NCI-H524 (cell line): ENCODE results near the gene PI4K2B.
"Not testable (repeated sequence)": the region's sequence is repeated elsewhere in the genome, so short reads cannot be mapped to it uniquely, and the experiment has no call there.

ENCODE experiments used
- DNase-seq, 2 experiments: peaks; one replicate each; lab custom pipeline; 2025; lab: John Stamatoyannopoulos, UW

PI4K2B gene

DNA sequence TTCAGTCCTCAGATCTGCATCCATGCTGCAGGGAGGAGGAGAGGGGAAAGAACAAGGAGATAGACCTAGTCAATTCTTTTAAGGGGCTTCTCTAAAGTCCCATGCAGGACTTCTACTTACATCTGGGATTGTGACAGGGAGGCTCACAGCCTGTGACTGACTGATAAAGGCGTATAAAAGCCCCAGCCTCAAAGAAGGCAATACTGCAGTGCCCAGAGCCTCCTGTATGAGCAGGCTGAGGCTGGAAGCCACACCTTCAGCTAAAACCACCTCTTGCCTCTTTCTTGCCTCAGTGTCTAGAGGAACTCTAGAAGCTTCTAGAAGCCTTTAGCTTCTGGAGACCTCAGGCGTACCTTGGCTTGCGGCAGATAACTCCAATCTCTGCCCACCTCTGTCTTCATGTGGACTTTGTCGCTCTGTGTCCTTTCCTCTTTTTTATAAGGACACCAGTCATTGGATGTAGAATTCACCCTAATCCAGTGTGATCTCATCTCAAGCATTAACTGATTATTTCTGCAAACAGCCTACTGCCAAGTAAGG is 72.8 kb downstream of the PI4K2B start:
- no peak for DNase-seq

DNA sequence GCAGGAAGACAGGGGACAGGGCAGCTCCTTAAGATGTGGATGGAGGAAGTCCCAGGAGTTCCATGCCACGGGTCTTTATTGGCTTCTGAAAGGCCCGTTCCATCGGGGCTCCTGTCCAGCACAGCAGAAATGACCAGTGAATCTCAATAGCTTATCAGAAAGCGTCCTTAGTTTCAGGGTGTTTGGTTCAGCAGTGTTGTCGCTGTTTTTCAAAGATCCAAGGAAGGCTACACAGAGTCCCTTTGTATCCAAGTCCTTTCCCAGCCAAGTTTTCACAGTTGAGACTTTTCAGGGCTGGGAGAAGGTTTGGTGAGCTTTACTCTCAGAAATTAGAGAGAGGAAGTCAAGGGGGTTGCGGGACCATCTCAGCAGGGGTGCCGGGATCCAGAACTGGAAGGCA is 73.8 kb downstream of the PI4K2B start:
- DNase-seq, result no peak

DNA sequence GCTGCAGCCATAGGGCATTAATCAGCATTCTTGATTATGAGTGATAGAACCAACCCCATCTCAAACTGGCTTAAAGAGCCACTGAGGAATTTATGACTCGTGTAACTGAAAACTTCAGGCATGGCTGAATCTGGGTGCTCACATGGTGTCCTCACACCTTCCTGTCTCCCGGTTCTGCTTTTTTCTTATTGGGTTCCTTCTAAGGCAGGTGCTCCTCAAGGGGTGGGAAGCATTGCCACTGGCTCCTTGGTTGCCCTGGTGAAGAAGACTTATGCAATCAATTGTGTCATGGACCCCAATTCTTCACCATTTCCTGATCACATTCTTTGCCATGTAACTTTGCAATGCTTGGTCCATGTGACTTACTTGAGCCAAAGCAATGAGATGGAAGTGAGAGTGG is 74.5 kb downstream of the PI4K2B start:
- DNase-seq, result no peak

DNA sequence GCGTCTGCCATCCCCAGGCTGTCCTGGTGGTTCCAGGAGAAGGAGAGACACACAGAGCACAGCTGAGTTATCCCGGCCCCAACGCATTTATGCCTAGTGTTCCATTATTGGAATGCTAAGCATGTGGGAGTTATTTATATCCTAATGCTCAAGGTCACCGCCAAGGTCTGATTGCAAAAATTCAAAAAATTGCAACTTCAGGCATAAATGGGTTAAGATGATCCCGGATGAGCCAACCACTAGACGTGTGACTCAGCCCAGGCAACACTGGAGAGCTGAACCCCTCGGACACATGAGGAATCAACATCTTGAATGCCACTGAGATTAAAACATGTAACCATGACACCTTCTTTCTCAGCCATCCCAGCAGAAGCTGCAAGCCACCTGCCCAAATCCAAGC is 74.9 kb downstream of the PI4K2B start:
- DNase-seq, result no peak

DNA sequence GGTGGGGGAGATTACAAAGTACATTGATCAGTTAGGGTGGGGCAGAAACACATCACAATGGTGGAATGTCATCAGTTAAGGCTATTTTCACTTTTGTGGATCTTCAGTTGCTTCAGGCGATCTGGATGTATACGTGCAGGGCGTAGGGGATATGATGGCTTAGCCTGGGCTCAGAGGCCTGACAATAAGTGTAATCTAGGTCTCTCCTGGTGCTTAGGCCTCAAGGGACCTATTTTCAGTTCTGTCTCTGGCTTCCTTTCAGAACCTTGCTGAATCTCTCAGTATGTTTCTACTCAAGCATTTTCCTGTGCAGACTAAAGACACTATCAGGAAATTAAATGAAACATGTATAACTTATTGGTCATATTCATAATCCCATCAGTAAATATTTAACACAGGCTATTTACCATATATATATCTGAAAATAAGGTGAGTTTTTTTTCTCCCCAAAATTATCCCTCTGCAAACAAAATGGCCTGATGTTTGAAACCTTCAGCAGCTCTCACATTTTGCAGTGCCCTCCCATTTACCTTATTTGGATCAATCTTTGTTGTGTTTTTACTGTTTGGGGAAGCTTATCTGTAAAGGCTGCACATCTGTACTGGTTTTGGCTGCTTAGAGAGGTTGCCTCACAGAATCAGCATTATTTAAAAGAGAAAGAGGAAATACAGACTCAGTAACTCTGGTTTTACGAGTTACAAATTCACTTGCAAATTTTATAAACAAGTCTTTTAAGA is 76.4 kb downstream of the PI4K2B start:
- DNase-seq, result no peak

DNA sequence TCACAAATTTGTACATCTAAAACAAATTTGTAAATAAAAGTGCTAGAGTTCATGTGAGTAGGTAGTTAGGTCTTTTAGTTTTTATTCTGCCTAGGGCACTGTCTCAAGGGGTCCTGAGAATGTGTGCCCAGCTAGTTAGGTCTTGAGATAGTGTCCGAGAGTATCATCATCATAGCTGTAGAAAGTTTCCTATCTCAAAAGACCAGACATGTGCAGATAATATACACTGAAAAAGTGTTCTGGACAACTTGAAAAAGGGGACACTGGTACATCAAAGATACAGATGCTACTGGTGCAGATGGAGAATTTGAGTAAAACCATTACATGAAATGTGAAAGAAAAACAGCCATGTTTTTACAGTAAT is 77.0 kb downstream of the PI4K2B start:
- no peak for DNase-seq

DNA sequence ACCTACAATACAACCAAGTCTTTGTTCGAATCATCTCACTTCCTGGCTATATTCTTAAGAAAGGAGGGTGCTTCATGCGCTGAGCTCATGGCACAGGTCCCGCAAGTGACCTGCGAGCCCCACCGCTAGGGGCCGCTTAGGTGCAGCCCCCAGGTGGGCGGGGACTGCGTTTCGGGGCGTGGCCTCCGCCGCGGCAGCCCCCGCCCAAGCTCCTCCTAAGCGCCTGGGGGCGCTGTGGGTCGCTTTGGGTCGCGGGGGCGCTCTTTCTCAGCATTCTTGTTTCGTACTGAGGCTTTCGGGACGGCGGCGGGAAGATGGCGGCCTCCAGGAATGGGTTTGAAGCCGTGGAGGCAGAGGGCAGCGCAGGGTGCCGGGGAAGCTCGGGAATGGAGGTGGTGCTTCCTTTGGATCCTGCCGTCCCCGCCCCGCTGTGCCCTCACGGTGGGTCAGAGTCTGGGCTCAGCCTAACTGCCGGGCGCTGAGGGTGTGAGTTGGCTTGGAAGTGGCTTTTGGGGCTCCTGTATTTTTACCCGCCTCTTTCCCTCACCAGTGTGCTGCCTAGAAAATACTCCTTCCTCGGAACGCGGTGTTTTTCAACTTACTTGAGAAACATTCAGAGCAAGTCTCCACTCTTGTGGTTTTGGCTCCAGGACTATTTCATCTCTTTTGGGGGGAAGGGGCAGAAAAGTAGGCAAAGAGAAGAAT is 78.8 kb downstream of the PI4K2B start, which contains the start of gene ZCCHC4:
Gene ZCCHC4 (plus strand): TSS at position 279 of the 705 bp plus-strand sequence. CDS start 36 bp downstream, at position 315.
- DNase-seq, result peak; percentile 44 to 84

DNA sequence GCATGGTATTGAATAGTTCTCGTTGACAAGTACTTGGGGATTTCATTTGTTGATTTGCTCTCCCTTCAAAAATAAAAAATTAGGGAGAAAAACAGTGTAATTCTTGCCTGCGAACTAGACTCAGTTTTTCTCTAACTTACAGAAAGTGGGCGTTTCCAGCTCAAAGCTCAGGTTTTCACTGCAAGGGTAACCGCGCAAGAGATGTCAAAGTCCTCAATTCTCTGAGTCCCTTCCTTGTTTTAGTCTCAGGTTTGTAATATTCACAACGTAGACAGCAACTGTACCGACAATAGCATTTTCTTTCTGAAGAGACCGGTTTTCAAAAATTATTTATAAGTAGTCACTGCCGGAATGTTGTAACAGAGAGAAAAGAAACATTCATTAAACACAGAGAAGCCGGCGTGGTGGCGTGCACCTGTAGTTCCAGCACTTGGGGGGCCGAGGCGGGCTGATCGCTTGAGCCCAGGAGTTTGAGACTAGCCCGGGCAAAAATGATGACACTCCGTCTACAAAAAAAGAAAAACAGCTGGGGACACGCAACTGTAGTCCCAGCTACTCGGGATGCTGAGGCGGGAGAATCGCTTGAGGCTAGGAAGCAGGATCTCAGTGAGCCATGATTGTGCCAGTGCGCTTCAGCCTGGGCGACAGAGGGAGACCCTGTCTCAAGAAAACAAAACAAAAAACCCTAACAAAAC is 79.5 kb downstream of the PI4K2B start:
- no peak for DNase-seq

DNA sequence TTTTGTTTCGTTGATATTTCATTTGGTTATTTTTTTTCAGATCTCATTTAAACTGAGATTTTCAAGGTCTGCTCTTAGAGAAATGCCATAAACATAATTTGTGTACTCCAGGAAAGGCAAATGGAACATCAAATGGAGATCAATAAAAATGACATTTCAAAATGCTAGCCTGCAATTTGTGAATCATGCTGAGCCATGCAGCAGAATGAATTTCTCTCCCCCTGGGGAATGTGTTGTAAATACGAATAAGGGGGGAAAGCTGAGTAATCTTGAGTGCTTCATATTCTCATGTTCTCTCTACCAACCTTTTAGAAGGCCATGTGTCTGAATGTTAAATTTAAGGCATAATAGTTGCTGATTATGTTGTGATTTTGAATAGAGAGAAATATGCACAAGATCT is 86.5 kb downstream of the PI4K2B start:
- no peak for DNase-seq

DNA sequence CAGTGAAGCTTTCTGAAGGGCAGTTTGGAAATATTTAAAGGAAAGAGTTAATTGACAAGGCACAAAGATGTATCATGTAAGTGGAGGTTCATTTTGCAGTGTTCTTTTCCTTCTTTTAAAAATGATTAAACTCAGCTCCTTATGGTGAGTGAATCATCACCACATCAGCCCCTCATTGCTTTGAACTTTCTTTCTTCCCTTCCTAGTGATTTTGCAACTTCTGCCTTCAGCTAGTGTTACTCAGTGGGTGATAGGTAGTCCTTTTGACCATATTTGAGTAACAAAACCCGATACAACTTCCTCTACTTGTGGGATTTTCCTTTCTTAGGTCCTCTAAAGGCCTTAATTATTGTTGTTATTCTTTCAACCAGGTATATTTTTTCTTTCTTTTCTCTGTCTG is 86.9 kb downstream of the PI4K2B start:
- no peak for DNase-seq

DNA sequence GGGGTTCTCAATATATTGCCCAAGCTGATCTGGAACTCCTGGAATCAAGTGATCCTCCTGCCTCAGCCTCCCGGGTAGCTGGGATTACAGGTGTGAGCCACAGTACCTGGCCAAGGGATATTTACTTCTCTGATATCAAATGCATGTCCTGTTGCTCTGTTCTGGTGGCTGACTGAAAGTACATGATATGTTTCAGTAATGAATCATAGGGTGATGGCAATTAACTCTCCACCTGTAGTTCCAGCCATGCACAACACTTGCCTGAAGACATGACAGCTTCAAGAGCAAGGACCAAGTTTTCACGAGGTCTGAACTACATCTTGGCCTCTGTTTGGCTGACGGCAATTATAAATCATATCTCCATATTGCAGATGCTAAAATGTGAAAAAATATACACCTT is 87.9 kb downstream of the PI4K2B start:
- DNase-seq, result no peak

DNA sequence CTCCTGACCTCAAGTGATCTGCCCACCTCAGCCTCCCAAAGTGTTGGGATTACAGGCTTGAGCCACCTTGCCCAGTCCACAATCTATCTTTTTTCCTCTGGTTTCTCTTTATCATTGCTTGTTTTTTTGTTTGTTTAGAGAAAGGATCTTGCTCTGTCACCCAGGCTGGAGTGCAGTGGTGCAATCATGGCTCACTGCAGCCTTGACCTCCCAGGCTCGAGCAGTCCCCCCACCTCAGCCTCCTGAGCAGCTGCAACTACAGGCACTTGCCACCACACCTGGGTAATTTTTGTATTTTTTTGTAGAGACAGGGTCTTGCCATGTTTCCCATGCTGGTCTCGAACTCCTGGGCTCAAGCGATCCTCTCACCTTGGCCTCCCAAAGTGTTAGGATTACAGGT is 94.6 kb downstream of the PI4K2B start:
- DNase-seq, result not testable (repeated sequence)
